ENCODE results near the gene ADD2. TPM values are rescaled to one million over a fixed set of nuclear protein-coding genes. Genes with fewer than 3 reads are reported as not detected.

The ADD2 gene
- total RNA-seq, 3 donors from 2014 or later (not counting 1 experiment from before 2014, with no cell fraction given) = 0.16 to 1.4 (median 0.40) TPM

GRCh38 chr2:70779491-70779890, 11.5 kb upstream of the ADD2 start:
- Histone ChIP-seq H3K27ac (ENCODE audit: low read length) (no peak overlapping the region), H3K4me3 (ENCODE audit: low read length) (no peak overlapping the region), H3K27me3 (ENCODE audit: control insufficient read depth, insufficient read depth, low read length) (peaks cover 5% of the 10 kb centered on the region), H3K9me3 (ENCODE audit: control insufficient read depth, insufficient read depth, low read length) (no peaks in the 10 kb centered on the region), H3K36me3 (ENCODE audit: control insufficient read depth, insufficient read depth, low read length) (no peaks in the 10 kb centered on the region), H3K4me1 (ENCODE audit: control insufficient read depth, insufficient read depth, low read length) (no peaks in the 10 kb centered on the region)
- intact Hi-C loops (cut with micrococcal nuclease) = no loop called here
- Mint-ChIP-seq H3K4me3 (no peak overlapping the region), H3K9me3 (no peaks in the 10 kb centered on the region), H3K27me3 (ENCODE audit: low read depth in 2 of 2) (peaks cover 39 to 42% of the 10 kb centered on the region in 2 donors), H3K4me1 (peaks cover 0 to 12% of the 10 kb centered on the region in 2 donors), H3K36me3 (no peaks in the 10 kb centered on the region), H3K27ac (no peak overlapping the region)
- DNase-seq (no peak), ATAC-seq (no peak)
- WGBS (ENCODE audit: insufficient coverage) = 94% methylated on average over 2 of the region's 3 CpGs
- TF ChIP-seq CTCF (IDR thresholded peaks at IDR 0.05) = no peak

GRCh38 chr2:70778676-70779075, 10.7 kb upstream of the ADD2 start:
- Mint-ChIP-seq H3K27ac (no peak overlapping the region), H3K4me3 (no peak overlapping the region), H3K27me3 (ENCODE audit: low read depth in 2 of 2) (peaks cover 47 to 50% of the 10 kb centered on the region in 2 donors), H3K36me3 (no peaks in the 10 kb centered on the region), H3K4me1 (peaks cover 0 to 12% of the 10 kb centered on the region in 2 donors), H3K9me3 (no peaks in the 10 kb centered on the region)
- WGBS (ENCODE audit: insufficient coverage) = no CpG with 5 or more reads among the region's 1 CpG
- Histone ChIP-seq H3K4me1 (ENCODE audit: control insufficient read depth, insufficient read depth, low read length) (no peaks in the 10 kb centered on the region), H3K9me3 (ENCODE audit: control insufficient read depth, insufficient read depth, low read length) (no peaks in the 10 kb centered on the region), H3K36me3 (ENCODE audit: control insufficient read depth, insufficient read depth, low read length) (no peaks in the 10 kb centered on the region), H3K4me3 (ENCODE audit: low read length) (no peak overlapping the region), H3K27me3 (ENCODE audit: control insufficient read depth, insufficient read depth, low read length) (peaks cover 5% of the 10 kb centered on the region), H3K27ac (ENCODE audit: low read length) (no peak overlapping the region)
- ATAC-seq = no peak
- intact Hi-C loops (cut with micrococcal nuclease) = no loop called here
- DNase-seq = no peak
- no peak for TF ChIP-seq CTCF (IDR thresholded peaks at IDR 0.05)

GRCh38 chr2:70777450-70777849, 9.4 kb upstream of the ADD2 start:
- Histone ChIP-seq H3K4me3 (ENCODE audit: low read length) (no peak overlapping the region), H3K9me3 (ENCODE audit: control insufficient read depth, insufficient read depth, low read length) (no peaks in the 10 kb centered on the region), H3K4me1 (ENCODE audit: control insufficient read depth, insufficient read depth, low read length) (no peaks in the 10 kb centered on the region), H3K27ac (ENCODE audit: low read length) (no peak overlapping the region), H3K36me3 (ENCODE audit: control insufficient read depth, insufficient read depth, low read length) (no peaks in the 10 kb centered on the region), H3K27me3 (ENCODE audit: control insufficient read depth, insufficient read depth, low read length) (peaks cover 8% of the 10 kb centered on the region)
- Mint-ChIP-seq H3K4me1 (peaks cover 0 to 12% of the 10 kb centered on the region in 2 donors), H3K36me3 (no peaks in the 10 kb centered on the region), H3K9me3 (no peaks in the 10 kb centered on the region), H3K4me3 (no peak overlapping the region), H3K27me3 (ENCODE audit: low read depth in 2 of 2) (peaks cover 55 to 62% of the 10 kb centered on the region in 2 donors), H3K27ac (no peak overlapping the region)
- no peak for TF ChIP-seq CTCF (IDR thresholded peaks at IDR 0.05)
- DNase-seq (no peak), ATAC-seq (no peak)
- WGBS (ENCODE audit: insufficient coverage) = 25% methylated on average over 2 of the region's 2 CpGs
- intact Hi-C loops (cut with micrococcal nuclease) = no loop called here

- Histone ChIP-seq H3K27ac (ENCODE audit: low read length) (no peak overlapping the region), H3K9me3 (ENCODE audit: control insufficient read depth, insufficient read depth, low read length) (no peaks in the 10 kb centered on the region), H3K4me3 (ENCODE audit: low read length) (no peak overlapping the region), H3K36me3 (ENCODE audit: control insufficient read depth, insufficient read depth, low read length) (no peaks in the 10 kb centered on the region), H3K4me1 (ENCODE audit: control insufficient read depth, insufficient read depth, low read length) (no peaks in the 10 kb centered on the region), H3K27me3 (ENCODE audit: control insufficient read depth, insufficient read depth, low read length) (peaks cover 8% of the 10 kb centered on the region)
- intact Hi-C loops (cut with micrococcal nuclease) = no loop called here
- H3K36me3 Mint-ChIP-seq = no peaks in the 10 kb centered on the region
- WGBS (ENCODE audit: insufficient coverage) = 83% methylated on average over 2 of the region's 3 CpGs
- H3K4me3 Mint-ChIP-seq = no peak overlapping the region
- H3K27ac Mint-ChIP-seq = no peak overlapping the region
- peaks cover 55 to 67% of the 10 kb centered on the region in 2 donors for H3K27me3 Mint-ChIP-seq (ENCODE audit: low read depth in 2 of 2)
- TF ChIP-seq CTCF (IDR thresholded peaks at IDR 0.05) = no peak
- ATAC-seq (no peak), DNase-seq (no peak)
- H3K4me1 Mint-ChIP-seq = peaks cover 0 to 12% of the 10 kb centered on the region in 2 donors
- H3K9me3 Mint-ChIP-seq = no peaks in the 10 kb centered on the region
These were observed 8.3 kb upstream of the ADD2 start for GRCh38 chr2:70776266-70776665.
